Thoracic aorta (tissue), 2 donors: ENCODE measurements around the gene RASSF5. TPM values are rescaled to one million over a fixed set of nuclear protein-coding genes. Genes with fewer than 3 reads are reported as not detected.

ENCODE experiments used
- ATAC-seq: fragments of 150-250 bp; one replicate; pipeline ENCODE4 v1.8.0; 2017; ENCODE audit warnings: low read depth; ENCODE audit not compliant: insufficient number of reproducible peaks, low FRiP score
- DNase-seq: peaks from one replicate; pipeline ENCODE4 v3.0.0-alpha.2; 2020; ENCODE audit warnings: low spot score
- H3K27ac ChIP-seq, 2 donors: fragments of 200-600 bp; sonication (generic); 1 replicate in 1 of 2; 2 replicates in 1 of 2; pipeline ENCODE4 v1.5.1; 2016; ENCODE audit warnings: mild to moderate bottlenecking in 2 of 2, moderate library complexity in 2 of 2
- H3K27me3 ChIP-seq: fragments of 200-600 bp; sonication (generic); replicated peaks from 2 replicates; pipeline ENCODE4 v1.6.0; 2016; ENCODE audit warnings: mild to moderate bottlenecking; ENCODE audit not compliant: insufficient read depth
- H3K36me3 ChIP-seq: fragments of 200-600 bp; sonication (generic); one replicate; pipeline ENCODE4 v1.5.1; 2016
- H3K4me1 ChIP-seq, 2 donors: fragments of 200-600 bp; sonication (generic); 1 replicate in 1 of 2; 2 replicates in 1 of 2; pipeline versions ENCODE4 v1.5.1 to v1.6.0; 2016; ENCODE audit warnings: low read depth in 2 of 2, mild to moderate bottlenecking in 1 of 2; ENCODE audit not compliant: control insufficient read depth in 1 of 2
- H3K4me3 ChIP-seq: fragments of 200-600 bp; sonication (generic); 2 replicates; pipeline ENCODE4 v1.5.1; 2016; ENCODE audit warnings: mild to moderate bottlenecking
- H3K9me3 ChIP-seq: fragments of 200-600 bp; sonication (generic); 2 replicates; pipeline ENCODE4 v1.5.1; 2016
- total RNA-seq, 2 donors: library from RNA; depleted of rRNA; stranded (reverse); fragments of >200 nt; gene quantifications; one replicate each; pipeline versions ENCODE4 v1.1.0 to v1.2.3, GENCODE V29; 2016
- TF ChIP-seq, protein P1 (sequence below): fragments of 200-600 bp; sonication (generic); IDR thresholded peaks from one replicate; pipeline ENCODE4 v1.5.1; 2019; ENCODE audit warnings: antibody characterized with exemption

Gene RASSF5
- total RNA-seq, 2 donors from 2014 or later: 21.7 to 22.8 TPM

DNA sequence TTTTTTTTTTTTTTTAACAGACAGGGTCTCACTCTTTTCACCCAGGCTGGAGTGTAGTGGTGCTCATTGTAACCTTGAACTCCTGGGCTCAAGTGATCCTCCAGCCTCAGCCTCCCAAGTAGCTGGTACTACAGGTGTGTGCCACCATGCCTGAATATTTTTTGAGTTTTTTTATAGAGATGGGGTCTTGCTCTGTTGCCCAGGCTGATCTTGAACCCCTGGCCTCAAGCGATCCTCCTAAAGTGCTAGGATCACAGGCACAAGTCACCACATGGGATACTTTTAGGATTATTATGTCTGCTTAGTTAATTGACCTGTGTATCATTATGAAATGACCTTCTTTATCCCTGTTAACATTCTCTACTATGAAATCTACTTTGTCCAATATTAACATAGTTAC, 38.0 kb downstream of the RASSF5 start:
- H3K9me3 ChIP-seq: no peaks in the 10 kb centered on the region
- no peak overlapping the region for H3K4me3 ChIP-seq
- ATAC-seq (no peak), DNase-seq (no peak)
- no peak overlapping the region for H3K27ac ChIP-seq
- H3K27me3 ChIP-seq: no peaks in the 10 kb centered on the region
- peaks cover 4 to 7% of the 10 kb centered on the region in 2 donors for H3K4me1 ChIP-seq
- no peaks in the 10 kb centered on the region for H3K36me3 ChIP-seq
- TF ChIP-seq, protein P1, sequence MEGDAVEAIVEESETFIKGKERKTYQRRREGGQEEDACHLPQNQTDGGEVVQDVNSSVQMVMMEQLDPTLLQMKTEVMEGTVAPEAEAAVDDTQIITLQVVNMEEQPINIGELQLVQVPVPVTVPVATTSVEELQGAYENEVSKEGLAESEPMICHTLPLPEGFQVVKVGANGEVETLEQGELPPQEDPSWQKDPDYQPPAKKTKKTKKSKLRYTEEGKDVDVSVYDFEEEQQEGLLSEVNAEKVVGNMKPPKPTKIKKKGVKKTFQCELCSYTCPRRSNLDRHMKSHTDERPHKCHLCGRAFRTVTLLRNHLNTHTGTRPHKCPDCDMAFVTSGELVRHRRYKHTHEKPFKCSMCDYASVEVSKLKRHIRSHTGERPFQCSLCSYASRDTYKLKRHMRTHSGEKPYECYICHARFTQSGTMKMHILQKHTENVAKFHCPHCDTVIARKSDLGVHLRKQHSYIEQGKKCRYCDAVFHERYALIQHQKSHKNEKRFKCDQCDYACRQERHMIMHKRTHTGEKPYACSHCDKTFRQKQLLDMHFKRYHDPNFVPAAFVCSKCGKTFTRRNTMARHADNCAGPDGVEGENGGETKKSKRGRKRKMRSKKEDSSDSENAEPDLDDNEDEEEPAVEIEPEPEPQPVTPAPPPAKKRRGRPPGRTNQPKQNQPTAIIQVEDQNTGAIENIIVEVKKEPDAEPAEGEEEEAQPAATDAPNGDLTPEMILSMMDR: no peak

DNA sequence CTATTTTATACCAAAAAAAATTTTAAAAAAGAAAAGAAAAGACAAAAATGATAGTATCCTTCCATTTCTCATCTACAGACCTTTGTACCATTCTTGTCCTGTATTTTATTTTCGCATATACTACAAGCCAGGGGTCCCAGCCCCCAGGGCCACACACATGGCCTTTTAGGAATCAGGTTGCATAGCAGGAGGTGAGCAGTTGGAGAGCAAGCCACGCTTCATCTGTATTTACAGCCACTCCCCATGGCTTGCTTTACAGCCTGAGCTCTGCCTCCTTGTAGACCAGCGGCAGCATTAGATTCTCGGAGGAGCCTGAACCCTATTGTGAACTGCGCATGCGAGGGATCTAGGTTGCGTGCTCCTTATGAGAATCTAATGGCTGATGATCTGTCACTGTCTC, 39.8 kb downstream of the RASSF5 start:
- Histone ChIP-seq H3K9me3 (no peaks in the 10 kb centered on the region), H3K27ac (no peak overlapping the region), H3K27me3 (no peaks in the 10 kb centered on the region), H3K36me3 (no peaks in the 10 kb centered on the region), H3K4me1 (peaks cover 0 to 4% of the 10 kb centered on the region in 2 donors), H3K4me3 (no peak overlapping the region)
- TF ChIP-seq, protein P1: no peak
- DNase-seq (no peak), ATAC-seq (no peak)

DNA sequence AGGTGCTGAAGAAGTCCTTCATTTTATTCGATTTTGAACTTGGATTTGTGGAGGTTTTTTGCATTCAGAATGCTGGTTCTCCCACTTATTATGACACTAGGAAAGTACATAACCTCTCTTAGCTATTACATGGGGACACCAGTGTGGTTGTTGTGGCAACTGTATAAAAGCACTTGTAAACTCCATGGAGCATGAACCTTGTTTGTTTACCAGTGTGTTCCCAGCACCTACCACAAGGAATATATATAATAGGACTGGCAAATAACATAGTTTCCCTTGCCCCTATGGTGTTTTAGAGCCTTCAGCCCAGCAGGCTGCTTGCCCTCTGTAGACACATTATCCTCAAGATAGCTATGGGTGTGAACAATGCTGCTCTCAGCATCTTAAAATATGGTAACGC, 43.1 kb downstream of the RASSF5 start:
- Histone ChIP-seq H3K27me3 (no peaks in the 10 kb centered on the region), H3K9me3 (no peaks in the 10 kb centered on the region), H3K27ac (no peak overlapping the region), H3K4me3 (no peak overlapping the region), H3K36me3 (no peaks in the 10 kb centered on the region), H3K4me1 (peaks cover 0 to 6% of the 10 kb centered on the region in 2 donors)
- TF ChIP-seq, protein P1: no peak
- no peak for ATAC-seq
- no peak for DNase-seq

DNA sequence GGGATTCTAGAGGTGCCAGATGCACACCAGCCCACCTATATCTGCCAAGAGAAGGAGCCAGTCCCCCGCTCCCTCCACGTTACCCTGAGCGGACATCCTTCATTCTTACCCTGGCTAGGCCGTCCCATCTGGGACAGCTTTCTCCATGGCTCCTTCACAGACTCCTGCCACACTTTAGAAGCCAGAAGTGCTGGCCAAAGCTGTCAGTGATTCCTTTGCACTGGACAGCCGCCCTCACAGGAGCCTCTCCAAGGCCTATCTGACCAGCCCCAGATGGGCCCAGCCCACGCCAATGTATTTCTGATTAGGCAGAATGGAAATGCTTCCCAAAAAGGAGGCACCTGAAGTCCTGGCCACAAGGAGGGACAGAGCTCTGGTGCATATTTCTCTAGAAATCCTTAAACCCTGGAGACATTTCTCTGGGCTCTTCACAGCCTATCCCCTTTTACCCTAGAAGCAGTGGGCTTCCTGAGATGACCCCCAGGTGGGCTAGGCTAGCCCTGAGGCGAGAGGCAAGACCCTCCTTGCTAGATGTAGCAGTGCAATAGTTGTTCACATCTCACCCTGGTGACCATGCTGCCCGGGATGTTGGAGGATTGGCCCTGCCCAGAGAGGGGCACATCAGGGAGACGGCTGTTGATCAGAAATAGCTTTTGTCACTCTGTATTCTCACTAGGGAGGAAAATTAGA, 44.1 kb downstream of the RASSF5 start:
- ATAC-seq: no peak
- TF ChIP-seq, protein P1: no peak
- Histone ChIP-seq H3K4me1 (peaks cover 5 to 16% of the 10 kb centered on the region in 2 donors), H3K9me3 (no peaks in the 10 kb centered on the region), H3K27me3 (no peaks in the 10 kb centered on the region), H3K36me3 (no peaks in the 10 kb centered on the region), H3K4me3 (no peak overlapping the region), H3K27ac (no peak overlapping the region)
- DNase-seq: no peak

DNA sequence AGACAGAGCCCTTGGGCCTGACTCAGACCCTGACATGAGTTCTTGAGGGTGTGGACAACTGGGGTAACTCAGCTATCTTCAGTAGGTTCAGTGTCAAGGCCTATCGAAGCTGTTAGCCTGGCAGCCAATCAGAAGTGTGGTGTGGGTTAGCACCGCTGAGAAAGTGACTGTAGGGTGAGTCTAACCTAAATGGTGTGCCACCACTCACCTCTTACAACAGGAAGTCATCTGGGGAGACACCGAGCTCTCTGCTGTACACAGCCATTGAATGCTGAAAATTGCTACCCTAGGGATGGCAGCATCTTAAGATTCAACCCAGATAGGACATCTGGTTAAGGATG, 44.6 kb downstream of the RASSF5 start:
- no peak for ATAC-seq
- no peak for DNase-seq
- no peak overlapping the region for H3K4me3 ChIP-seq
- TF ChIP-seq, protein P1: no peak
- H3K27me3 ChIP-seq: no peaks in the 10 kb centered on the region
- peaks cover 8 to 21% of the 10 kb centered on the region in 2 donors for H3K4me1 ChIP-seq
- H3K27ac ChIP-seq: no peak overlapping the region
- no peaks in the 10 kb centered on the region for H3K36me3 ChIP-seq
- H3K9me3 ChIP-seq: no peaks in the 10 kb centered on the region
